CD4-positive, alpha-beta T cell (primary cell): Measurements from ENCODE around the gene SMYD3. TPM values are rescaled to one million over a fixed set of nuclear protein-coding genes. Genes with fewer than 3 reads are reported as not detected.

Source experiments
- ATAC-seq: fragments of 200-7000 bp; cut with Tn5 transposase; one replicate; pipeline ENCODE4 v1.10.0; 2022; ENCODE audit warnings: mild to moderate bottlenecking; ENCODE audit not compliant: poor library complexity
- CTCF ChIA-PET: fragments of 350-600 bp; sonication (Branson Sonifier 250); formaldehyde crosslinking; loops from one replicate; lab custom pipeline; 2021; ENCODE audit warnings: antibody characterized with exemption, inconsistent platforms; lab: Charles Lee
- POLR2A ChIA-PET: fragments of 350-600 bp; sonication (Branson Sonifier 250); formaldehyde crosslinking; loops from one replicate; lab custom pipeline; 2021; ENCODE audit warnings: antibody characterized with exemption, inconsistent platforms; lab: Charles Lee
- DNase-seq, 14 experiments: peaks; one replicate each; pipeline ENCODE4 v3.0.0-alpha.2; 2013 to 2020; ENCODE audit warnings: mixed read lengths in 2 of 14
- H3K27ac ChIP-seq, 2 donors: one replicate each; pipeline versions ENCODE4 v1.5.1 to v1.7.0; 2013; ENCODE audit warnings: low read length in 2 of 2, low read depth in 1 of 2, mild to moderate bottlenecking in 1 of 2
- H3K27me3 ChIP-seq, 2 experiments: 1 replicate in 1 of 2; 2 replicates in 1 of 2; pipeline versions ENCODE4 v1.6.1 to v1.7.0; 2013; ENCODE audit warnings: low read length in 2 of 2, control low read depth in 1 of 2, mild to moderate bottlenecking in 1 of 2, moderate library complexity in 1 of 2; ENCODE audit not compliant: insufficient read depth in 2 of 2, control insufficient read depth in 1 of 2
- H3K36me3 ChIP-seq: one replicate; pipeline ENCODE4 v1.6.1; 2013; ENCODE audit warnings: low read length, control low read depth; ENCODE audit not compliant: insufficient read depth
- H3K4me1 ChIP-seq: one replicate; pipeline ENCODE4 v1.6.1; 2013; ENCODE audit warnings: low read length, control low read depth; ENCODE audit not compliant: insufficient read depth
- H3K4me3 ChIP-seq: one replicate; pipeline ENCODE4 v1.5.1; 2013; ENCODE audit warnings: mild to moderate bottlenecking, low read length, moderate library complexity
- H3K9me3 ChIP-seq, 2 experiments: 1 replicate in 1 of 2; 2 replicates in 1 of 2; pipeline versions ENCODE4 v1.6.1 to v1.7.0; 2013; ENCODE audit warnings: low read length in 2 of 2, mild to moderate bottlenecking in 2 of 2, control low read depth in 1 of 2, moderate library complexity in 1 of 2; ENCODE audit not compliant: control insufficient read depth in 1 of 2, insufficient read depth in 1 of 2
- H3K27ac Mint-ChIP-seq: one replicate; pipeline ENCODE4 v1.8.0; 2020; ENCODE audit warnings: mixed read lengths
- H3K27me3 Mint-ChIP-seq: one replicate; pipeline ENCODE4 v1.8.0; 2021; ENCODE audit warnings: mixed read lengths
- H3K36me3 Mint-ChIP-seq: one replicate; pipeline ENCODE4 v1.8.0; 2021; ENCODE audit warnings: low read depth, mixed read lengths
- H3K4me1 Mint-ChIP-seq: one replicate; pipeline ENCODE4 v1.8.0; 2021; ENCODE audit warnings: low read depth, mixed read lengths
- H3K4me3 Mint-ChIP-seq: one replicate; pipeline ENCODE4 v1.8.0; 2020; ENCODE audit warnings: mild to moderate bottlenecking, mixed read lengths
- H3K9me3 Mint-ChIP-seq: one replicate; pipeline ENCODE4 v1.8.0; 2020; ENCODE audit warnings: mixed read lengths
- intact Hi-C, 2 experiments: fragments of 100-400 bp; cut with DNase I in 1 of 2; cut with micrococcal nuclease in 1 of 2; formaldehyde crosslinking; loops; one replicate each; pipeline versions ENCODE4 v1.15.1 to v1.9.0; 2023 to 2025; cut with DNase I, micrococcal nuclease
- total RNA-seq, 174 experiments: library from RNA in 2 of 174; stranded (reverse) in 2 of 174; gene quantifications; one replicate each; pipeline ENCODE4 v1.2.3 and lab custom pipeline; 2021 to 2026
- TF ChIP-seq, protein P1 (sequence below): fragments of 200-600 bp; IDR thresholded peaks from one replicate; pipeline ENCODE4 v1.8.0; 2022; ENCODE audit warnings: antibody characterized with exemption, mild to moderate bottlenecking

The SMYD3 gene
- total RNA-seq, 2 experiments from 2014 or later: 18.8 to 19.6 TPM

GRCh38 chr1:246396322-246396721 lies 110.8 kb downstream of the SMYD3 start:
- DNase-seq (no peak), ATAC-seq (no peak)
- Histone ChIP-seq H3K4me3 (no peak overlapping the region), H3K27me3 (no peaks in the 10 kb centered on the region), H3K9me3 (peaks cover 4 to 7% of the 10 kb centered on the region in 2 experiments), H3K36me3 (no peaks in the 10 kb centered on the region), H3K27ac (no peak overlapping the region), H3K4me1 (no peaks in the 10 kb centered on the region)
- ChIA-PET CTCF (no interaction called here), POLR2A (no interaction called here)
- TF ChIP-seq, protein P1, sequence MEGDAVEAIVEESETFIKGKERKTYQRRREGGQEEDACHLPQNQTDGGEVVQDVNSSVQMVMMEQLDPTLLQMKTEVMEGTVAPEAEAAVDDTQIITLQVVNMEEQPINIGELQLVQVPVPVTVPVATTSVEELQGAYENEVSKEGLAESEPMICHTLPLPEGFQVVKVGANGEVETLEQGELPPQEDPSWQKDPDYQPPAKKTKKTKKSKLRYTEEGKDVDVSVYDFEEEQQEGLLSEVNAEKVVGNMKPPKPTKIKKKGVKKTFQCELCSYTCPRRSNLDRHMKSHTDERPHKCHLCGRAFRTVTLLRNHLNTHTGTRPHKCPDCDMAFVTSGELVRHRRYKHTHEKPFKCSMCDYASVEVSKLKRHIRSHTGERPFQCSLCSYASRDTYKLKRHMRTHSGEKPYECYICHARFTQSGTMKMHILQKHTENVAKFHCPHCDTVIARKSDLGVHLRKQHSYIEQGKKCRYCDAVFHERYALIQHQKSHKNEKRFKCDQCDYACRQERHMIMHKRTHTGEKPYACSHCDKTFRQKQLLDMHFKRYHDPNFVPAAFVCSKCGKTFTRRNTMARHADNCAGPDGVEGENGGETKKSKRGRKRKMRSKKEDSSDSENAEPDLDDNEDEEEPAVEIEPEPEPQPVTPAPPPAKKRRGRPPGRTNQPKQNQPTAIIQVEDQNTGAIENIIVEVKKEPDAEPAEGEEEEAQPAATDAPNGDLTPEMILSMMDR: no peak
- H3K4me1 Mint-ChIP-seq: no peaks in the 10 kb centered on the region
- H3K27ac Mint-ChIP-seq: no peak overlapping the region
- peaks cover 8% of the 10 kb centered on the region for H3K9me3 Mint-ChIP-seq
- no peaks in the 10 kb centered on the region for H3K27me3 Mint-ChIP-seq
- H3K4me3 Mint-ChIP-seq: no peak overlapping the region
- intact Hi-C loops: no loop called here
- H3K36me3 Mint-ChIP-seq: peaks cover 63% of the 10 kb centered on the region

- Mint-ChIP-seq H3K36me3 (peaks cover 76% of the 10 kb centered on the region), H3K4me3 (no peak overlapping the region), H3K27ac (no peak overlapping the region), H3K4me1 (no peaks in the 10 kb centered on the region), H3K27me3 (no peaks in the 10 kb centered on the region), H3K9me3 (peaks cover 14% of the 10 kb centered on the region)
- CTCF ChIA-PET: no interaction called here
- intact Hi-C loops: no loop called here
- Histone ChIP-seq H3K4me3 (no peak overlapping the region), H3K36me3 (no peaks in the 10 kb centered on the region), H3K9me3 (peaks cover 4 to 12% of the 10 kb centered on the region in 2 experiments), H3K4me1 (no peaks in the 10 kb centered on the region), H3K27me3 (no peaks in the 10 kb centered on the region), H3K27ac (no peak overlapping the region)
- POLR2A ChIA-PET: no interaction called here
- DNase-seq: no peak
- no peak for ATAC-seq
- TF ChIP-seq, protein P1: no peak
Measured at GRCh38 chr1:246394121-246394520, 113.0 kb downstream of the SMYD3 start.

DNA sequence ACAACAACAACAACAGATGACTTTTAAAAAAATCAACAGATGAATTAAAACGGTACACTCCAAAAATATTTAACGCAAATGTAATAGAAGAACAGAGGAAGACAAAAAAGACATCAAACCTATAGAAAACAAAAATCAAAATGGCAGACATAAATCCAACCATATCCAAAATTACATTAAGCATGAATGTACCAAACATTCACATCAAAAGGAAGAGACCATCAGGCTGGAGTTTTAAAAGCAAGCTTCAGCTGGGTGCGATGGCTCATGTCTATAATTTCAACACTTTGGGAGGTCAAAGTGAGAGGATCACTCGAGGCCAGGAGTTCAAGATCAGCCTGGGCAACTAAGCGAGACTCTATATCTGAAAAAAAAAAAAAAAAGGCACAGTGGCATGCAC lies 116.2 kb downstream of the SMYD3 start:
- H3K4me1 Mint-ChIP-seq: no peaks in the 10 kb centered on the region
- Histone ChIP-seq H3K36me3 (no peaks in the 10 kb centered on the region), H3K27me3 (no peaks in the 10 kb centered on the region), H3K4me3 (no peak overlapping the region), H3K9me3 (peaks cover 4 to 12% of the 10 kb centered on the region in 2 experiments), H3K4me1 (no peaks in the 10 kb centered on the region), H3K27ac (no peak overlapping the region)
- intact Hi-C loops: no loop called here
- peaks cover 14% of the 10 kb centered on the region for H3K9me3 Mint-ChIP-seq
- no peaks in the 10 kb centered on the region for H3K27me3 Mint-ChIP-seq
- TF ChIP-seq, protein P1: no peak
- ATAC-seq (no peak), DNase-seq (no peak)
- POLR2A ChIA-PET: no interaction called here
- CTCF ChIA-PET: no interaction called here
- H3K36me3 Mint-ChIP-seq: peaks cover 54% of the 10 kb centered on the region
- no peak overlapping the region for H3K27ac Mint-ChIP-seq
- no peak overlapping the region for H3K4me3 Mint-ChIP-seq
